Activated T-cell treated with anti-CD3 and anti-CD28 coated beads, Interleukin-2, amount 50 U/mL, for 72 hours (primary cell): ENCODE results near the gene NPAS1. TPM values are rescaled to one million over a fixed set of nuclear protein-coding genes. Genes with fewer than 3 reads are reported as not detected.
"Not testable (repeated sequence)": the region's sequence is repeated elsewhere in the genome, so short reads cannot be mapped to it uniquely, and the experiment has no call there.

ENCODE experiments used
- ATAC-seq, 2 donors: fragments of 150-1000 bp; cut with Tn5 transposase; replicated peaks in 1 of 2; 2 replicates each; pipeline ENCODE4 v1.10.0; 2021; ENCODE audit warnings: moderate library complexity in 2 of 2, mild to moderate bottlenecking in 1 of 2
- DNase-seq, 2 donors: peaks; one replicate each; pipeline ENCODE4 v3.0.0; 2021 to 2022; ENCODE audit warnings: mixed read lengths in 1 of 2
- H3K27ac Mint-ChIP-seq: one replicate; pipeline ENCODE4 v1.8.0; 2022; ENCODE audit warnings: mild to moderate bottlenecking, moderate library complexity, mixed read lengths
- H3K27me3 Mint-ChIP-seq: one replicate; pipeline ENCODE4 v1.8.0; 2022; ENCODE audit warnings: low read depth, mixed read lengths
- H3K36me3 Mint-ChIP-seq, 2 donors: one replicate each; pipeline ENCODE4 v1.8.0; 2022; ENCODE audit warnings: mixed read lengths in 2 of 2, mild to moderate bottlenecking in 1 of 2; ENCODE audit not compliant: insufficient read depth in 2 of 2
- H3K4me1 Mint-ChIP-seq: one replicate; pipeline ENCODE4 v1.8.0; 2022; ENCODE audit warnings: low read depth, mixed read lengths
- H3K4me3 Mint-ChIP-seq, 2 donors: one replicate each; pipeline ENCODE4 v1.8.0; 2022; ENCODE audit warnings: mild to moderate bottlenecking in 2 of 2, mixed read lengths in 2 of 2, moderate library complexity in 2 of 2
- H3K9me3 Mint-ChIP-seq, 2 donors: one replicate each; pipeline ENCODE4 v1.8.0; 2022; ENCODE audit warnings: mixed read lengths in 2 of 2
- total RNA-seq, 2 donors: library from RNA; stranded (reverse); gene quantifications; one replicate each; pipeline ENCODE4 v1.2.3, GENCODE V29; 2022

The NPAS1 gene
- total RNA-seq, 2 donors from 2014 or later, result 0.55 to 1.1 TPM

GRCh38 chr19:47050562-47050961 lies 30.9 kb downstream of the NPAS1 start:
- Mint-ChIP-seq H3K4me3 (peak overlapping the region in 1 of 2 donors; percentile 5), H3K4me1 (peaks cover 23% of the 10 kb centered on the region)
- DNase-seq, result not testable (repeated sequence)

DNA sequence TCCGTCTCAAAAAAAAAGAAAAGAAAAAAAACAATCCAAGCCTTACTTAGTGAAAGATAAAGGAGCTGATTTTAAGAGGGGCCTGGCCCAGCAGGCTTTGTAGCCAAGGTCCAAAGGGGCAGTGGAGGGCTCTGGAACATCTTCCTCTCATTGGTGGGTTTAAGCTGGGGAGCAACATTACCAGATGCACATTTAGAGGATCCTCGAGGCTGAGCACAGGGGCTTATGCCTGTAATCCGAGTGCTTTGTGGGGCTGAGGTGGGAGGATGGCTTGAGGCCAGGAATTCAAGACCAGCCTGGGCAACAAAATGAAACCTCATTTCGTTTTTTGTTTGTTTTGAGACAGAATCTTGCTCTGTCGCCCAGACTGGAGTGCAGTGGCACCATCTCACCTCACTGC lies 36.8 kb downstream of the NPAS1 start:
- Mint-ChIP-seq H3K27me3 (no peaks in the 10 kb centered on the region), H3K4me3 (no peak overlapping the region), H3K4me1 (no peaks in the 10 kb centered on the region), H3K27ac (no peak overlapping the region), H3K9me3 (no peaks in the 10 kb centered on the region), H3K36me3 (no peaks in the 10 kb centered on the region)
- DNase-seq, result no peak
- no peak for ATAC-seq

More at GRCh38 chr19:47050562-47050961, 30.9 kb downstream of the NPAS1 start:
- not testable (repeated sequence) for H3K27ac Mint-ChIP-seq, ATAC-seq, H3K36me3 Mint-ChIP-seq, H3K9me3 Mint-ChIP-seq, H3K27me3 Mint-ChIP-seq

DNA sequence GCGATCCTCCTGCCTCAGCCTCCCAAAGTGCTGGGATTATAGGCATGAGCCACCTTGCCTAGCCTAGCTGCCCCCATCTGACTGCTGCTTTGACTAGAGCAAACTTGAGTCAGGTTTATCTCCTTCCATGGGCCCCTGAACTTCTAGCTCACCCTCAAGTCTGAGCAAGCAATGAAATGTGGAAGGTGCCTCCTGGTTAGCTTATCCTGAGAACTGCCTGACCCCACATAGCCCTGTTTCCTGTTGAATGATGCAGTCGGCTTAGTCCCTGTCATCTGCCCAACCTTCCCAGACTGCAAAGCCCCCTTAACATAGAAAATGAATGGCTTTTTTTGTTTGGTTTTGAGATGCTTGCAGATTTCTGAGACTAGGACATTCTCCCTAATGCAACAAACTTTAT lies 37.7 kb downstream of the NPAS1 start:
- Mint-ChIP-seq H3K4me1 (no peaks in the 10 kb centered on the region), H3K4me3 (no peak overlapping the region), H3K27me3 (no peaks in the 10 kb centered on the region), H3K27ac (no peak overlapping the region), H3K36me3 (no peaks in the 10 kb centered on the region), H3K9me3 (no peaks in the 10 kb centered on the region)
- ATAC-seq (peak in 1 of 2 donors; percentile 17), DNase-seq (no peak)

- ATAC-seq (peak in 1 of 2 donors; percentile 28), DNase-seq (no peak)
- Mint-ChIP-seq H3K4me3 (no peak overlapping the region), H3K27me3 (no peaks in the 10 kb centered on the region), H3K27ac (no peak overlapping the region), H3K36me3 (no peaks in the 10 kb centered on the region), H3K4me1 (no peaks in the 10 kb centered on the region), H3K9me3 (no peaks in the 10 kb centered on the region)
These were observed 39.0 kb downstream of the NPAS1 start for GRCh38 chr19:47058621-47059022.

DNA sequence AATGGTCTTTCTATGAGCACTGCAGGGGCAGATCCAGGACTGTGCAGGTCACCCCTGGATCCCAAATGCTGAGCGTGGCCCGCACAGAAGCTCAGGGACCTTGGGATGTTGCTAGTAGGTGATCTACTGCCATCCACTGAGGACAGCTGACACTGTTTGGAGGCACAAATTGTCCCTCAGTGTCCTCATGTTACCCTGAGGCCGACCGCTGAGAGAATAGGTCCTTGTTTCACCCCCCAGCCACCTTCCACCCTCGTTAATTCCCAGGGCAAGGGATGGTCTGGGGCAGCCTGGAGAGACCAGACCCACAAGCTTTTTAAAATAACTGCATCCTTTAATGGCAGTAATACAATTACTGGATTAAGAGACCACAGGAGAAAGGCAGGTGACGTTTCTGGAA lies 44.2 kb downstream of the NPAS1 start:
- Mint-ChIP-seq H3K36me3 (peaks cover 0 to 4% of the 10 kb centered on the region in 2 donors), H3K9me3 (no peaks in the 10 kb centered on the region), H3K27ac (no peak overlapping the region), H3K4me3 (no peak overlapping the region), H3K4me1 (no peaks in the 10 kb centered on the region), H3K27me3 (no peaks in the 10 kb centered on the region)
- no peak for ATAC-seq
- no peak for DNase-seq

- H3K27ac Mint-ChIP-seq, result no peak overlapping the region
- H3K27me3 Mint-ChIP-seq, result no peaks in the 10 kb centered on the region
- no peak overlapping the region for H3K4me3 Mint-ChIP-seq
- ATAC-seq (no peak), DNase-seq (no peak)
- H3K4me1 Mint-ChIP-seq, result no peaks in the 10 kb centered on the region
- peaks cover 3 to 11% of the 10 kb centered on the region in 2 donors for H3K36me3 Mint-ChIP-seq
- no peaks in the 10 kb centered on the region for H3K9me3 Mint-ChIP-seq
These were observed 45.6 kb downstream of the NPAS1 start for GRCh38 chr19:47065242-47065641.

DNA sequence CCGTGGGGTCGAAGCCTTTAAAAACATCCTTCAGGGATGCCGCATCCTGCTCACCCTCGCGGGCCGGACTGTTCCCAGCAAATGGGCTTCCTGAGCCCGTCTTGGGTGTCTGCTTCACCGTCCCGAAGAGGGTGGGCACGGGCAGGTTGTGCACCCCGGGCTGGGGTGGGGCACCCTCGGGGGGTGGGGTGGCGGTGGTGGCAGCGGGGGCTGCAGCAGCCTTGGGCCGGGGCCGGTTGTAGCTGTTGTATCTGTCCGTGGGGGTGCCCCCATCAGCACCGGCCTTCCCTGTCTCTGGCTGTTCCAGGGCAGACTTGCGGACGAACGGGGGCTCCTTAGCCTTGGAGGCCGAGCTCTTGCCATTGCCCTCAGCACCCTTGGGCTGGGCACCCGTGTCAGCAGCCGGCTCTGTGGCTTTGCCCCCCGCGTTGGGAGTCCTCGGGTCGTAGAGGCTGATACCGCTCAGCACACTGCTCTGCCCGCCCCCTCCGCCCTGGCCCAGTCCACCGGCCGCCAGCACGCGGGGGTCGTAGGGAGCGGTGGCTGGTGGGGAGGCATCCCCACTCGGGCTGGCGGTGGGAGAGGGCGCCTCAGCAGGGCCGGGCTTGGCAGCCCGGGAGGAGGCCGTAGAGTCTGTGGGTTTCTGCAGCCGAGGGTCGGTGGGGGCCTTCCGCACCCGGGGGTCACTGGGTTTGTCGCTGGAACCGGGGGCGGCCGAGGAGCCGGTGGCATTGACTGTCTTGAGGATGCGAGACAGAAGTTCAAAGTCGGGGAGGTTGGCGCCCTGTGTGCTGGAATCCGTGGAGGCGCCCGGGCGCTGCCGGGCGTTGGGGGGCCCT lies 47.0 kb downstream of the NPAS1 start:
- DNase-seq, result no peak
- Mint-ChIP-seq H3K27ac (no peak overlapping the region), H3K27me3 (no peaks in the 10 kb centered on the region), H3K36me3 (peaks cover 6 to 18% of the 10 kb centered on the region in 2 donors), H3K9me3 (no peaks in the 10 kb centered on the region), H3K4me3 (no peak overlapping the region), H3K4me1 (peaks cover 6% of the 10 kb centered on the region)
- ATAC-seq, result no peak

DNA sequence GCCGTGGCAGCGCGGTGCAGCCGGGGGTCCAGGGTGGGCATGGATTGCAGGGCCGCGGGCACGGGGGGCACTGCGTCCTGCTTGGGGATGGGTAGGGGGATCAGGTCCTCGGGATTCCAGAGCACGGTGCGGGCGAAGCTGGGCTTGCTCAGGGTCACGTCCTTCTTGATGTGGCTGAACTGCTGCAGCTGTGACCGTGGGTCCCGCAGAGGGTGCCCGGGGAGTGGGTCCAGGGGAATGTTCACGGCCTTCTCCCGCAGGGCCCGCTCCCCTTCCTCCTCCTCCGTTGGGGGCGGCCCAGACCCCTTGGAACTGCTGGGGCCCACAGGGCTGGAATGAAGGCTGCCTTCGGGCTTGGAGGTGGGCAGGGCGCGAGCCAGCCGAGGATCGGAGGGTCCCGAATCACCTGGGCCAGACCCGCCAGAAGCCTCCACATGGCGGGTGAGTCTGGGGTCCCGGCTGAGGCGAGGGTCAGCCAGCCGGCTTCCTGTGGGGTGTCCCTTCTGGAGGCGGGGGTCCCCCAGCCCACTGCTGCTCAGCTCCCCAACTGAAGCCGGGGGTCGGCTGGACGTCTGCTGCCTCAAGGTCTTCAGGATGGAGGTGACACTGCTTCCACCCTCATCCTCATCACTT lies 47.7 kb downstream of the NPAS1 start:
- Mint-ChIP-seq H3K9me3 (no peaks in the 10 kb centered on the region), H3K36me3 (peaks cover 6 to 18% of the 10 kb centered on the region in 2 donors), H3K27ac (no peak overlapping the region), H3K4me1 (peaks cover 6% of the 10 kb centered on the region), H3K4me3 (no peak overlapping the region), H3K27me3 (no peaks in the 10 kb centered on the region)
- ATAC-seq (no peak), DNase-seq (no peak)

DNA sequence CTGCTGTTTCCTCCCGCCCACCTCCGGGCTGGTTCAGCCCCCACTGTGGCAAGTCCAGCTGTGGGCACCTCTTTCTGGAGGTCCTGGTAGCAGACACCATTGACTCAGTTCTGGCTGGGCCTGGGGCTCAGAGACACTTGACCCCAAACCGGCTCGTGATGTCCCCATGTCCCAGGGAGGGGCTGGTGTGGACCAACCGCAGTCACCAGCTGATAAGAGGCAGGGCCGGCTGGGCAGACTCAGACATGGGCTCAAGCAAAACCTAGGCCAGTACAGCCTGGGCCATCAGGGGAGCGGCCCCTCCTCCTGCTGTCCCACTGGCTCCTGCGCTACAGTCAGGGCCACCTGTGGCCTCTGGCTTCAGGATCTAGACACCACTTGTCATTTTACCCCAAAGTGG lies 48.6 kb downstream of the NPAS1 start:
- Mint-ChIP-seq H3K27me3 (no peaks in the 10 kb centered on the region), H3K27ac (no peak overlapping the region), H3K4me3 (no peak overlapping the region), H3K4me1 (peaks cover 6% of the 10 kb centered on the region), H3K36me3 (peaks cover 6 to 20% of the 10 kb centered on the region in 2 donors), H3K9me3 (no peaks in the 10 kb centered on the region)
- ATAC-seq (no peak), DNase-seq (no peak)

- no peaks in the 10 kb centered on the region for H3K9me3 Mint-ChIP-seq
- ATAC-seq, result no peak
- H3K36me3 Mint-ChIP-seq, result peaks cover 6 to 20% of the 10 kb centered on the region in 2 donors
- H3K4me1 Mint-ChIP-seq, result peaks cover 6% of the 10 kb centered on the region
- H3K27me3 Mint-ChIP-seq, result no peaks in the 10 kb centered on the region
- DNase-seq, result no peak
- no peak overlapping the region for H3K27ac Mint-ChIP-seq
- H3K4me3 Mint-ChIP-seq, result no peak overlapping the region
These were observed 49.3 kb downstream of the NPAS1 start for GRCh38 chr19:47068876-47069406.

DNA sequence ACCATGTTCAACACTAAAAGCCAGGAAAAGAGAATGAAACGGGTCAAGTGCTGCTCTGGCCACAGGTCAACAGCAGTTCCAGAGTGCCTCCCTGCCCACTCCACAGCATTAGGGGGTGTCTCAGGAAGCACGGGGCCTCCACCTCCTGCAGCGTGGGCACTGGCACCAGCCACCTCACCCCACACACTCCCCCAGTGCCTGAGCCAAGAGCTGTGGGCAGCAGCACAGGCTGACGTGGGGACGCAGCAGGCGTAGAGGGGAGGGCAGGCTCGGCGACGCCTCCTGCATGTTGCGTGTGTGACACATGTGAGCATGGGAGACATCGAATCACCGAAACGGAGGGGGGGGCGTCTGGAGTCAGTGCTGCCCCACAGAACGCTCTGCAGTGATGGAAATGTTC lies 50.2 kb downstream of the NPAS1 start:
- Mint-ChIP-seq H3K36me3 (peaks cover 8 to 22% of the 10 kb centered on the region in 2 donors), H3K9me3 (no peaks in the 10 kb centered on the region), H3K27ac (no peak overlapping the region), H3K4me1 (peaks cover 6% of the 10 kb centered on the region), H3K4me3 (no peak overlapping the region), H3K27me3 (no peaks in the 10 kb centered on the region)
- ATAC-seq (no peak), DNase-seq (no peak)

DNA sequence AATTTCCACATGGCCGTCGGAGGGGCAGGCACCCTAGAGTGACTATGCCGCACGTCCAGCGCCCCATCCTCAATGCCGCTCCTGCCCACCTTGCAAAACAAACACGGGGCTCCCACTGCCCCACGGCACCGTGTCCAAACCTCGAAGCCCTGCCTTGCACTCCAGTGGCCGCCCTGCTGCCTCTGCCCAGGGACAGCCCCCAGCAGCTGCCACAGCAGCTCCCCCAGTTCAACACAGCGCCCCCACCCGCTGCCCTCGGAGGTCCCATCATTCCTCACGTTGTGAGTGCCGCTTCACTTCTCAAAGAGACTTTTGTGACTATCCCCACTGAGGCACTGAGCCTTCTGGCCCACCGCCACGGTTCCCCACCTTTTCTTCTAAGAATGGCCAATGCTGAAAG lies 51.1 kb downstream of the NPAS1 start:
- H3K36me3 Mint-ChIP-seq, result peaks cover 13 to 22% of the 10 kb centered on the region in 2 donors
- no peak for ATAC-seq
- H3K27ac Mint-ChIP-seq, result no peak overlapping the region

DNA sequence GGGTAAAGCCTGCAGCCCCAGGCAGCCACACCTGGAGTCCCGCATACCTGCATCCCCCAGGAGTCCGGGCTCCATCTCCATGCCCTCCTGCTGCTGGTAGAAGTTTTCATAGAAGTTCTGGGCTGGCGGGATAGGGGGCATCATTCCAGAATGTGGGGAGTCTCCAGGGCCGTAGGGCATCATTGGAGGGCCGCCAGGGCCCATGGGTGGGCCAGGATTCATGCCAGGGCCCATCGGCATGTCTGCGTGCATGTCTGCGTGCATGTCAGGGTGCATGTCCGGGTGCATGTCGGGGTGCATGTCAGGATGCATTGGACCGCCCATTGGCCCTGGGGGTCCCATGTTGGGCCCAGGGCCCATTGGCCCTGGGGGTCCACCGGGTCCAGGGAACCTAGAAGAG lies 52.1 kb downstream of the NPAS1 start:
- DNase-seq (no peak), ATAC-seq (no peak)
- no peaks in the 10 kb centered on the region for H3K27me3 Mint-ChIP-seq
- no peak overlapping the region for H3K4me3 Mint-ChIP-seq
- H3K27ac Mint-ChIP-seq, result no peak overlapping the region
- H3K36me3 Mint-ChIP-seq, result peaks cover 14 to 20% of the 10 kb centered on the region in 2 donors
- H3K9me3 Mint-ChIP-seq, result no peaks in the 10 kb centered on the region
- H3K4me1 Mint-ChIP-seq, result peaks cover 6% of the 10 kb centered on the region

More for the DNA sequence above, 51.1 kb downstream of the NPAS1 start:
- no peak for DNase-seq
- H3K4me1 Mint-ChIP-seq, result peaks cover 6% of the 10 kb centered on the region
- H3K27me3 Mint-ChIP-seq, result no peaks in the 10 kb centered on the region
- H3K4me3 Mint-ChIP-seq, result no peak overlapping the region
- no peaks in the 10 kb centered on the region for H3K9me3 Mint-ChIP-seq
